WTC11 (cell line): Measurements from ENCODE around the gene GOLGA5. TPM values are rescaled to one million over a fixed set of nuclear protein-coding genes. Genes with fewer than 3 reads are reported as not detected.

Source experiments
- ATAC-seq: fragments of 200-7000 bp; cut with Tn5 transposase; 2 replicates; pipeline ENCODE4 v1.10.0; 2021; ENCODE audit warnings: mild to moderate bottlenecking, moderate library complexity
- CTCF ChIA-PET: fragments of 300-600 bp; sonication (Branson Sonifier 250); formaldehyde crosslinking; loops from one replicate; lab custom pipeline; 2021; ENCODE audit warnings: antibody characterized with exemption; lab: Charles Lee
- POLR2A ChIA-PET: fragments of 350-600 bp; sonication (Branson Sonifier 250); formaldehyde crosslinking; loops from one replicate; lab custom pipeline; 2021; ENCODE audit warnings: antibody characterized with exemption; lab: Charles Lee
- DNase-seq: peaks from one replicate; pipeline ENCODE4 v3.0.0; 2021; ENCODE audit warnings: low spot score
- H3K27ac Mint-ChIP-seq: 2 replicates; pipeline ENCODE4 v1.8.0; 2021; ENCODE audit warnings: mixed read lengths
- H3K27me3 Mint-ChIP-seq: 2 replicates; pipeline ENCODE4 v1.8.0; 2021; ENCODE audit warnings: low read depth, mild to moderate bottlenecking, moderate library complexity, mixed read lengths
- H3K36me3 Mint-ChIP-seq: 2 replicates; pipeline ENCODE4 v1.8.0; 2021; ENCODE audit warnings: mixed read lengths
- H3K4me1 Mint-ChIP-seq: 2 replicates; pipeline ENCODE4 v1.8.0; 2022; ENCODE audit warnings: mixed read lengths
- H3K4me3 Mint-ChIP-seq: 2 replicates; pipeline ENCODE4 v1.8.0; 2021; ENCODE audit warnings: mild to moderate bottlenecking, moderate library complexity, mixed read lengths
- H3K9me3 Mint-ChIP-seq: 2 replicates; pipeline ENCODE4 v1.8.0; 2021; ENCODE audit warnings: mixed read lengths
- FOXP1 ChIP-seq: sonication (generic); formaldehyde crosslinking; IDR thresholded peaks from 2 replicates; pipeline ENCODE4 v1.8.0; 2022; ENCODE audit warnings: missing genetic modification reagents, mild to moderate bottlenecking, moderate library complexity, borderline replicate concordance
- GRHL2 ChIP-seq: fragments of 250-450 bp; sonication (Bioruptor Pico); IDR thresholded peaks from 2 replicates; pipeline ENCODE4 v1.8.0; 2022; ENCODE audit warnings: mild to moderate bottlenecking, moderate library complexity; ENCODE audit not compliant: insufficient replicate concordance, severe bottlenecking
- JAZF1 ChIP-seq: fragments of 250-450 bp; sonication (Bioruptor Pico); IDR thresholded peaks from 2 replicates; pipeline ENCODE4 v1.9.0; 2021; ENCODE audit warnings: moderate library complexity, mild to moderate bottlenecking, inconsistent platforms
- JUN ChIP-seq: sonication (generic); formaldehyde crosslinking; IDR thresholded peaks from 2 replicates; pipeline ENCODE4 v1.8.0; 2023; ENCODE audit warnings: mild to moderate bottlenecking, missing genetic modification reagents
- KAT7 ChIP-seq: sonication (generic); formaldehyde crosslinking; IDR thresholded peaks from 2 replicates; pipeline ENCODE4 v1.8.1; 2023; ENCODE audit warnings: missing genetic modification reagents, mild to moderate bottlenecking, borderline replicate concordance
- NFATC4 ChIP-seq: fragments of 250-450 bp; sonication (Bioruptor Pico); IDR thresholded peaks from 2 replicates; pipeline ENCODE4 v1.9.0; 2021; ENCODE audit warnings: mild to moderate bottlenecking
- NR1H2 ChIP-seq: sonication (generic); formaldehyde crosslinking; IDR thresholded peaks from 2 replicates; pipeline ENCODE4 v1.9.0; 2021; ENCODE audit warnings: mild to moderate bottlenecking, moderate library complexity, missing genetic modification reagents
- OVOL2 ChIP-seq: fragments of 250-450 bp; sonication (Bioruptor Pico); IDR thresholded peaks from 2 replicates; pipeline ENCODE4 v1.9.0; 2021; ENCODE audit warnings: mild to moderate bottlenecking, borderline replicate concordance
- RORB ChIP-seq: fragments of 250-450 bp; sonication (Bioruptor Pico); IDR thresholded peaks from 2 replicates; pipeline ENCODE4 v1.9.0; 2021; ENCODE audit warnings: mild to moderate bottlenecking
- TEAD4 ChIP-seq: sonication (generic); formaldehyde crosslinking; IDR thresholded peaks from 2 replicates; pipeline ENCODE4 v1.8.0; 2022; ENCODE audit warnings: mild to moderate bottlenecking, missing genetic modification reagents
- ZBTB21 ChIP-seq: sonication (generic); formaldehyde crosslinking; IDR thresholded peaks from 2 replicates; pipeline ENCODE4 v1.8.1; 2023; ENCODE audit warnings: mild to moderate bottlenecking, missing genetic modification reagents, borderline replicate concordance
- ZNF121 ChIP-seq: sonication (generic); formaldehyde crosslinking; IDR thresholded peaks from 2 replicates; pipeline ENCODE4 v1.8.0; 2023; ENCODE audit warnings: missing genetic modification reagents
- ZNF219 ChIP-seq: sonication (generic); formaldehyde crosslinking; IDR thresholded peaks from 2 replicates; pipeline ENCODE4 v1.8.0; 2023; ENCODE audit warnings: missing genetic modification reagents, mild to moderate bottlenecking, borderline replicate concordance
- total RNA-seq: library from RNA; stranded (reverse); gene quantifications from 3 replicates; pipeline ENCODE4 v1.2.3, GENCODE V29; 2021
- TF ChIP-seq, protein P1 (sequence below): fragments of 250-450 bp; sonication (Bioruptor Pico); IDR thresholded peaks from 2 replicates; pipeline ENCODE4 v1.8.0; 2021; ENCODE audit warnings: mild to moderate bottlenecking
- TF ChIP-seq, protein P2 (sequence below): sonication (generic); formaldehyde crosslinking; IDR thresholded peaks from 2 replicates; pipeline ENCODE4 v1.8.0; 2022; ENCODE audit warnings: mild to moderate bottlenecking, missing genetic modification reagents
- TF ChIP-seq, protein P3 (sequence below): sonication (generic); formaldehyde crosslinking; IDR thresholded peaks from 2 replicates; pipeline ENCODE4 v1.8.1; 2022; ENCODE audit warnings: low read depth, mild to moderate bottlenecking, moderate library complexity, missing genetic modification reagents, borderline replicate concordance
- TF ChIP-seq, protein P4 (sequence below): sonication (generic); formaldehyde crosslinking; IDR thresholded peaks from 2 replicates; pipeline ENCODE4 v1.8.1; 2022; ENCODE audit warnings: mild to moderate bottlenecking, moderate library complexity, missing genetic modification reagents
- TF ChIP-seq, protein P5 (sequence below): sonication (generic); formaldehyde crosslinking; IDR thresholded peaks from 2 replicates; pipeline ENCODE4 v1.8.1; 2022; ENCODE audit warnings: missing genetic modification reagents, borderline replicate concordance
- TF ChIP-seq, protein P6 (sequence below): sonication (generic); formaldehyde crosslinking; IDR thresholded peaks from 2 replicates; pipeline ENCODE4 v1.8.1; 2023; ENCODE audit warnings: mild to moderate bottlenecking, missing genetic modification reagents
- TF ChIP-seq, protein P7 (sequence below): fragments of 200-600 bp; IDR thresholded peaks from 2 replicates; pipeline ENCODE4 v1.8.0; 2022; ENCODE audit warnings: antibody characterized with exemption

Gene GOLGA5
- total RNA-seq, 1 experiment from 2014 or later: 27.0 TPM

DNA sequence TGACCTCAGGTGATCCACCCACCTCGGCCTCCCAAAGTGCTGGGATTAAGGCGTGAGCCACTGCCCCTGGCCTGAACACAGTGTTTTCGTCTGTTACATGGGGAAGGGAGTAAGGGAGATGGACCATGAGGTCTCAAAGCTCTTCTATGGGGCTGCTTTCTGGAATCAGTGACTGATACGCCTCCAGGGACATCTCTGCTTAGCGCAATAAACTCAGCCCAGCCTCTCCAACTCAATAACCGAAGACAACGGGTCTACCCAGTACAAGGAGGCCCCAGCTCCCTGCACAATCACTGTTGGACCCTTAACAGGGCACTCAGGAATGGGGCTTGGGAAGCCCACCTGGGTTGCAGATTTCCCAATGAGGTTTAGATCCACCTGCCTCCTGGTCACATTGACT lies 86.2 kb downstream of the GOLGA5 start:
- ChIA-PET POLR2A (interaction anchor here (0.6 kb wide), 1 partner anchor 981 kb away, joined by 3 read pairs; no protein-coding TSS in a partner anchor), CTCF (interaction anchor here (0.8 to 2.6 kb wide), 17 partner anchors 12 to 339 kb away, joined by 3 to 12 read pairs (median 5); partner anchors contain the start of genes GON7, LYSET, MOAP1 and UBR7)
- ATAC-seq (no peak), DNase-seq (no peak)
- peaks cover 7% of the 10 kb centered on the region for H3K9me3 Mint-ChIP-seq
- H3K27me3 Mint-ChIP-seq: peaks cover 4% of the 10 kb centered on the region
- no peak overlapping the region for H3K4me3 Mint-ChIP-seq
- H3K4me1 Mint-ChIP-seq: peaks cover 22% of the 10 kb centered on the region
- TF ChIP-seq JAZF1 (CRISPR knock-in tag): no peak
- TF ChIP-seq, protein P1, sequence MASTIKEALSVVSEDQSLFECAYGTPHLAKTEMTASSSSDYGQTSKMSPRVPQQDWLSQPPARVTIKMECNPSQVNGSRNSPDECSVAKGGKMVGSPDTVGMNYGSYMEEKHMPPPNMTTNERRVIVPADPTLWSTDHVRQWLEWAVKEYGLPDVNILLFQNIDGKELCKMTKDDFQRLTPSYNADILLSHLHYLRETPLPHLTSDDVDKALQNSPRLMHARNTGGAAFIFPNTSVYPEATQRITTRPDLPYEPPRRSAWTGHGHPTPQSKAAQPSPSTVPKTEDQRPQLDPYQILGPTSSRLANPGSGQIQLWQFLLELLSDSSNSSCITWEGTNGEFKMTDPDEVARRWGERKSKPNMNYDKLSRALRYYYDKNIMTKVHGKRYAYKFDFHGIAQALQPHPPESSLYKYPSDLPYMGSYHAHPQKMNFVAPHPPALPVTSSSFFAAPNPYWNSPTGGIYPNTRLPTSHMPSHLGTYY (CRISPR knock-in tag): no peak
- no peak for TF ChIP-seq GRHL2 (CRISPR knock-in tag)
- TF ChIP-seq KAT7 (CRISPR knock-in tag): no peak
- TF ChIP-seq, protein P2, sequence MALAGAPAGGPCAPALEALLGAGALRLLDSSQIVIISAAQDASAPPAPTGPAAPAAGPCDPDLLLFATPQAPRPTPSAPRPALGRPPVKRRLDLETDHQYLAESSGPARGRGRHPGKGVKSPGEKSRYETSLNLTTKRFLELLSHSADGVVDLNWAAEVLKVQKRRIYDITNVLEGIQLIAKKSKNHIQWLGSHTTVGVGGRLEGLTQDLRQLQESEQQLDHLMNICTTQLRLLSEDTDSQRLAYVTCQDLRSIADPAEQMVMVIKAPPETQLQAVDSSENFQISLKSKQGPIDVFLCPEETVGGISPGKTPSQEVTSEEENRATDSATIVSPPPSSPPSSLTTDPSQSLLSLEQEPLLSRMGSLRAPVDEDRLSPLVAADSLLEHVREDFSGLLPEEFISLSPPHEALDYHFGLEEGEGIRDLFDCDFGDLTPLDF (CRISPR knock-in tag): no peak
- TF ChIP-seq NR1H2 (CRISPR knock-in tag): no peak
- TF ChIP-seq JUN: no peak
- TF ChIP-seq ZNF121 (CRISPR knock-in tag): no peak
- TF ChIP-seq, protein P3, sequence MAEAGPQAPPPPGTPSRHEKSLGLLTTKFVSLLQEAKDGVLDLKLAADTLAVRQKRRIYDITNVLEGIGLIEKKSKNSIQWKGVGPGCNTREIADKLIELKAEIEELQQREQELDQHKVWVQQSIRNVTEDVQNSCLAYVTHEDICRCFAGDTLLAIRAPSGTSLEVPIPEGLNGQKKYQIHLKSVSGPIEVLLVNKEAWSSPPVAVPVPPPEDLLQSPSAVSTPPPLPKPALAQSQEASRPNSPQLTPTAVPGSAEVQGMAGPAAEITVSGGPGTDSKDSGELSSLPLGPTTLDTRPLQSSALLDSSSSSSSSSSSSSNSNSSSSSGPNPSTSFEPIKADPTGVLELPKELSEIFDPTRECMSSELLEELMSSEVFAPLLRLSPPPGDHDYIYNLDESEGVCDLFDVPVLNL (CRISPR knock-in tag): no peak
- TF ChIP-seq TEAD4: no peak
- no peak for TF ChIP-seq FOXP1 (CRISPR knock-in tag)
- TF ChIP-seq, protein P4, sequence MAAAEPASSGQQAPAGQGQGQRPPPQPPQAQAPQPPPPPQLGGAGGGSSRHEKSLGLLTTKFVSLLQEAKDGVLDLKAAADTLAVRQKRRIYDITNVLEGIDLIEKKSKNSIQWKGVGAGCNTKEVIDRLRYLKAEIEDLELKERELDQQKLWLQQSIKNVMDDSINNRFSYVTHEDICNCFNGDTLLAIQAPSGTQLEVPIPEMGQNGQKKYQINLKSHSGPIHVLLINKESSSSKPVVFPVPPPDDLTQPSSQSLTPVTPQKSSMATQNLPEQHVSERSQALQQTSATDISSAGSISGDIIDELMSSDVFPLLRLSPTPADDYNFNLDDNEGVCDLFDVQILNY (CRISPR knock-in tag): no peak
- TF ChIP-seq ZBTB21 (CRISPR knock-in tag): no peak
- no peak for TF ChIP-seq OVOL2
- TF ChIP-seq RORB: no peak
- no peak for TF ChIP-seq NFATC4
- TF ChIP-seq, protein P5, sequence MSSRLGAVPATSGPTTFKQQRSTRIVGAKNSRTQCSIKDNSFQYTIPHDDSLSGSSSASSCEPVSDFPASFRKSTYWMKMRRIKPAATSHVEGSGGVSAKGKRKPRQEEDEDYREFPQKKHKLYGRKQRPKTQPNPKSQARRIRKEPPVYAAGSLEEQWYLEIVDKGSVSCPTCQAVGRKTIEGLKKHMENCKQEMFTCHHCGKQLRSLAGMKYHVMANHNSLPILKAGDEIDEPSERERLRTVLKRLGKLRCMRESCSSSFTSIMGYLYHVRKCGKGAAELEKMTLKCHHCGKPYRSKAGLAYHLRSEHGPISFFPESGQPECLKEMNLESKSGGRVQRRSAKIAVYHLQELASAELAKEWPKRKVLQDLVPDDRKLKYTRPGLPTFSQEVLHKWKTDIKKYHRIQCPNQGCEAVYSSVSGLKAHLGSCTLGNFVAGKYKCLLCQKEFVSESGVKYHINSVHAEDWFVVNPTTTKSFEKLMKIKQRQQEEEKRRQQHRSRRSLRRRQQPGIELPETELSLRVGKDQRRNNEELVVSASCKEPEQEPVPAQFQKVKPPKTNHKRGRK (CRISPR knock-in tag): no peak
- TF ChIP-seq, protein P6, sequence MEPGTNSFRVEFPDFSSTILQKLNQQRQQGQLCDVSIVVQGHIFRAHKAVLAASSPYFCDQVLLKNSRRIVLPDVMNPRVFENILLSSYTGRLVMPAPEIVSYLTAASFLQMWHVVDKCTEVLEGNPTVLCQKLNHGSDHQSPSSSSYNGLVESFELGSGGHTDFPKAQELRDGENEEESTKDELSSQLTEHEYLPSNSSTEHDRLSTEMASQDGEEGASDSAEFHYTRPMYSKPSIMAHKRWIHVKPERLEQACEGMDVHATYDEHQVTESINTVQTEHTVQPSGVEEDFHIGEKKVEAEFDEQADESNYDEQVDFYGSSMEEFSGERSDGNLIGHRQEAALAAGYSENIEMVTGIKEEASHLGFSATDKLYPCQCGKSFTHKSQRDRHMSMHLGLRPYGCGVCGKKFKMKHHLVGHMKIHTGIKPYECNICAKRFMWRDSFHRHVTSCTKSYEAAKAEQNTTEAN (CRISPR knock-in tag): no peak
- no peak overlapping the region for H3K27ac Mint-ChIP-seq
- H3K36me3 Mint-ChIP-seq: no peaks in the 10 kb centered on the region

DNA sequence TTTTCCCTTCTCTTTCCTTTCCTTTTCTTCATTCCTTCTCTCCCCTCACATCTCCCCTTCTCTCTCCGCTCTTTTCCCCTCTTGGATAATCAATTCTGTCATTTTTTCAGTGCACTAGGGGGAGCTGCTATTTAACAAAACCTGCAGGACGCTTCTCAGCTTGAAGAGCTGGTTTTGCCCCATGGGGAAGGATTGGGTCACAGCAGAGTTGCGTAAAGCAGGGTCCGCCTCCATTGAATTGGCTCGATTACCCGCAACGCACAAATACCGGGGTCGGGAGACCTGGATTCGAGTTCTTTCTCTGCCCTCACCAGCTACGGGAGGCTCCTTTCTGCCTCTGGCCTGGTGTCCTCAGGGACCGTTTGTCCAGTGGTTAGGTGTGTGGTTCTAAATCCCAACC lies 86.7 kb downstream of the GOLGA5 start:
- ChIA-PET CTCF (interaction anchor here (0.6 to 2.6 kb wide), 21 partner anchors 12 to 735 kb away, joined by 3 to 12 read pairs (median 5); partner anchors contain the start of genes GON7, LYSET, MOAP1 and UBR7), POLR2A (interaction anchor here (0.6 kb wide), 1 partner anchor 982 kb away, joined by 3 read pairs; no protein-coding TSS in a partner anchor)
- peak; percentile 55 for DNase-seq
- peak overlapping the region; percentile 25 for H3K4me3 Mint-ChIP-seq
- H3K27ac Mint-ChIP-seq: no peak overlapping the region
- H3K27me3 Mint-ChIP-seq: peaks cover 4% of the 10 kb centered on the region
- peaks cover 22% of the 10 kb centered on the region for H3K4me1 Mint-ChIP-seq
- H3K9me3 Mint-ChIP-seq: peaks cover 7% of the 10 kb centered on the region
- TF ChIP-seq, protein P7, sequence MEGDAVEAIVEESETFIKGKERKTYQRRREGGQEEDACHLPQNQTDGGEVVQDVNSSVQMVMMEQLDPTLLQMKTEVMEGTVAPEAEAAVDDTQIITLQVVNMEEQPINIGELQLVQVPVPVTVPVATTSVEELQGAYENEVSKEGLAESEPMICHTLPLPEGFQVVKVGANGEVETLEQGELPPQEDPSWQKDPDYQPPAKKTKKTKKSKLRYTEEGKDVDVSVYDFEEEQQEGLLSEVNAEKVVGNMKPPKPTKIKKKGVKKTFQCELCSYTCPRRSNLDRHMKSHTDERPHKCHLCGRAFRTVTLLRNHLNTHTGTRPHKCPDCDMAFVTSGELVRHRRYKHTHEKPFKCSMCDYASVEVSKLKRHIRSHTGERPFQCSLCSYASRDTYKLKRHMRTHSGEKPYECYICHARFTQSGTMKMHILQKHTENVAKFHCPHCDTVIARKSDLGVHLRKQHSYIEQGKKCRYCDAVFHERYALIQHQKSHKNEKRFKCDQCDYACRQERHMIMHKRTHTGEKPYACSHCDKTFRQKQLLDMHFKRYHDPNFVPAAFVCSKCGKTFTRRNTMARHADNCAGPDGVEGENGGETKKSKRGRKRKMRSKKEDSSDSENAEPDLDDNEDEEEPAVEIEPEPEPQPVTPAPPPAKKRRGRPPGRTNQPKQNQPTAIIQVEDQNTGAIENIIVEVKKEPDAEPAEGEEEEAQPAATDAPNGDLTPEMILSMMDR: peak; percentile 26; the same call in 1 of the 2 replicates
- TF ChIP-seq ZNF219 (CRISPR knock-in tag): no peak
- H3K36me3 Mint-ChIP-seq: no peaks in the 10 kb centered on the region
- ATAC-seq: peak; percentile 90
